Progenitor cell of endocrine pancreas (in vitro differentiated cells): ENCODE results near the gene CEP164. TPM values are rescaled to one million over a fixed set of nuclear protein-coding genes. Genes with fewer than 3 reads are reported as not detected.

Source experiments
- DNase-seq: peaks from one replicate; pipeline ENCODE4 v3.0.0; 2021; ENCODE audit warnings: low spot score; ENCODE audit not compliant: unreplicated experiment
- H3K27ac Mint-ChIP-seq: 2 replicates; pipeline ENCODE4 v1.8.0; 2021; ENCODE audit warnings: mild to moderate bottlenecking, moderate library complexity, mixed read lengths
- H3K27me3 Mint-ChIP-seq: 2 replicates; pipeline ENCODE4 v1.8.0; 2021; ENCODE audit warnings: mixed read lengths
- H3K36me3 Mint-ChIP-seq: 2 replicates; pipeline ENCODE4 v1.8.0; 2022; ENCODE audit warnings: mixed read lengths; ENCODE audit not compliant: insufficient read depth
- H3K4me1 Mint-ChIP-seq: 2 replicates; pipeline ENCODE4 v1.8.0; 2021; ENCODE audit warnings: low read depth, mixed read lengths
- H3K4me3 Mint-ChIP-seq: 2 replicates; pipeline ENCODE4 v1.8.0; 2021; ENCODE audit warnings: low read depth, mild to moderate bottlenecking, moderate library complexity, mixed read lengths
- H3K9me3 Mint-ChIP-seq: 2 replicates; pipeline ENCODE4 v1.8.0; 2021; ENCODE audit warnings: low read depth, mixed read lengths
- total RNA-seq: library from RNA; stranded (reverse); gene quantifications from 2 replicates; pipeline ENCODE4 v1.2.1, GENCODE V29; 2021
- TF ChIP-seq, protein P1 (sequence below): fragments of 200-600 bp; sonication (generic); IDR thresholded peaks from one replicate; pipeline ENCODE4 v1.5.0; 2021; ENCODE audit warnings: antibody characterized with exemption, mild to moderate bottlenecking; ENCODE audit not compliant: unreplicated experiment

Gene CEP164
- total RNA-seq, 1 donor from 2014 or later = 66.8 TPM

DNA sequence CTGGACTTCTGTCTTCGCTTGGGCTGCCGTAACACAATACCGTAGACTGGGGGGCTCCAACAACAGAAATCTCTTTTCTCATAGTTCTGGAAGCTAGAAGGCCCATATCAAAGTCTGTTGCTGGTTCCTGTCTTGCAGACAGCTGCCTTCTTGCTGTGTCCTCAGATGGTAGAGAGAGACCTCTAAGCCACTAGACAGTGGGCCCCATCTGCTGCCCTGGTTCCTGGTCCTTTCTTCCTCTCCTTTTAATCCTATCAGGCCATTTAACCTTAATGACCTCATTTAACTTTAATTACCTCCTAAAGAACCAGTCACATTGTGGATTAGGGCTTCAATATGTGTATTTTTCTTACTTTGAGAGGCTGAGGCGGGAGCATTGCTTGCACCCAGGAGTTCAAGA lies 9.4 kb downstream of the CEP164 start:
- Mint-ChIP-seq H3K4me1 (no peaks in the 10 kb centered on the region), H3K27me3 (no peaks in the 10 kb centered on the region), H3K4me3 (no peak overlapping the region), H3K9me3 (no peaks in the 10 kb centered on the region), H3K36me3 (peaks cover 10% of the 10 kb centered on the region), H3K27ac (no peak overlapping the region)
- DNase-seq = no peak
- TF ChIP-seq, protein P1, sequence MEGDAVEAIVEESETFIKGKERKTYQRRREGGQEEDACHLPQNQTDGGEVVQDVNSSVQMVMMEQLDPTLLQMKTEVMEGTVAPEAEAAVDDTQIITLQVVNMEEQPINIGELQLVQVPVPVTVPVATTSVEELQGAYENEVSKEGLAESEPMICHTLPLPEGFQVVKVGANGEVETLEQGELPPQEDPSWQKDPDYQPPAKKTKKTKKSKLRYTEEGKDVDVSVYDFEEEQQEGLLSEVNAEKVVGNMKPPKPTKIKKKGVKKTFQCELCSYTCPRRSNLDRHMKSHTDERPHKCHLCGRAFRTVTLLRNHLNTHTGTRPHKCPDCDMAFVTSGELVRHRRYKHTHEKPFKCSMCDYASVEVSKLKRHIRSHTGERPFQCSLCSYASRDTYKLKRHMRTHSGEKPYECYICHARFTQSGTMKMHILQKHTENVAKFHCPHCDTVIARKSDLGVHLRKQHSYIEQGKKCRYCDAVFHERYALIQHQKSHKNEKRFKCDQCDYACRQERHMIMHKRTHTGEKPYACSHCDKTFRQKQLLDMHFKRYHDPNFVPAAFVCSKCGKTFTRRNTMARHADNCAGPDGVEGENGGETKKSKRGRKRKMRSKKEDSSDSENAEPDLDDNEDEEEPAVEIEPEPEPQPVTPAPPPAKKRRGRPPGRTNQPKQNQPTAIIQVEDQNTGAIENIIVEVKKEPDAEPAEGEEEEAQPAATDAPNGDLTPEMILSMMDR = no peak

DNA sequence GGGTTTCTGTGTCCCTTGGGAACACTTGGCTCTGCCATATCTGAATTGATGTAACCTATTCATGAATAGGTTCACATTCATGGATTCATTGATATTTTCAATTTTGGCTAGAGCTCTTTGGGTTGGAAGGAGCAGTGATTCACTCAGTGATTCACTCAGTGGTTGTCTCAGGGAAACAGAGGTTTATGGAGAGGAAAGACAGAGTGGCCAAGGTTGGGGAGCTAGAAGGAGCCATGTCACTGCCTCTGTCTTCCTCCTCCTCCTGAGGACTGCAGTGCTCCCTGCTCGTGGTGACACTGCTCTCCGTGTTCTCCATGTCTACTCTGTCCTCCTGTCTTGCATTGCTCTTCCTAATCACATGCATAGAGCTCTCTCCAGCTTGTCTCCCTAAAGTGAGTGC lies 17.4 kb downstream of the CEP164 start:
- Mint-ChIP-seq H3K4me1 (no peaks in the 10 kb centered on the region), H3K9me3 (no peaks in the 10 kb centered on the region), H3K27me3 (no peaks in the 10 kb centered on the region), H3K4me3 (no peak overlapping the region), H3K36me3 (peaks cover 12% of the 10 kb centered on the region), H3K27ac (no peak overlapping the region)
- DNase-seq = no peak
- TF ChIP-seq, protein P1 = no peak

DNA sequence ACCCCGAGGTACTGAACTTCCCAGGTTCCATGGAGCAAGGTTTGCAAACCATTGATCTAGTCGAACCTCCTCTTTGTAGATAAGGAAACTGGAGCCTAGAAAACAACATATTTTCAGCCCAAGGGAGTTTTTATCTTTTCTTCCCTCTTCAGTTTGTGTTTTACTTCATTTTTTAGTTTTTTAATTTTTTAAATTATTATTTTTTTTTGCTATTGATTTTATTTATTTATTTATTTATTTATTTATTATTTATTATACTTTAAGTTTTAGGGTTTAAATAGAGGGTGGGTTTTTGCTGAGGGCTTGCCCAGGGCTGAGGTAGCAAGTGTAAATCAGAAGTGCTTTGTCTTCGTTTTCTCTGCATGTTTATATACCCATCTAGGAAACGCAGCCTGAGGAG lies 26.9 kb downstream of the CEP164 start:
- Mint-ChIP-seq H3K36me3 (peaks cover 14% of the 10 kb centered on the region), H3K4me1 (no peaks in the 10 kb centered on the region), H3K9me3 (no peaks in the 10 kb centered on the region), H3K27me3 (no peaks in the 10 kb centered on the region), H3K27ac (no peak overlapping the region), H3K4me3 (no peak overlapping the region)
- TF ChIP-seq, protein P1 = no peak
- no peak for DNase-seq

DNA sequence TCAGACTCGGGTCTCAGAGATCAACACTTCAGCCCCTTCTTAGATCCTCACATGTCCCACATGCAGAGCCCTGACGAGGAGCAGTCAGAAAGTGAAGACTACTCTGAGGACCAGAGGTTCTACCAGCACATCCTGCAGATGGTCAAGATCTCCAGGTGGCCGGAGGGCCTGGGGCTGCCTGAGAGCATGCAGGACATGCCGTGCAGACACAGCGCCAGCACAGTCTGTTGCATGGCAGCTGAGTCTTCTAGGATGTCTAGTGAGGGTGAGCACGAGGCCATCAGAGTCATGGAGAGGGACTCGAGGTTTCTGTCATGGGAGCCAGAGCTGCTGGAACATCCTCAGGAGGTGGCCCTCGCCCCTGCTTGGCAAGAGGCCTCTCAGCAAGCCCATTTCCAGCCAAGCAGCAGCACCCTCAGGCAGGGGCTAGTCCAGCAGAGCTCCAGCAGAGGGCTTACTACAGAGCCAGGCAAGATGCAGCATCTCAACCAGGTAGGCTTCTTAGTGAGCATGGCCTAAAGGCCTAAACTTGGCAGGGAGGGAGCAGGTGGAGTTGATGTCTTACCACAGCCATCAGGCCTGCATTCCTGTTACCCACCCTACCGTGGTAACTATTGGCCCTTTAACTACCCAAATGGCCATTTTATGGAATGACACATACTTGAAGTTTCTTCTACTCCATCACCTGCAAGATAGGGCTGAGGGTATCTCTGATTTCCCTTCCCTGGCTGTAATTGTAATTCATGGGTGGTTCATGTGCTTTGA lies 28.7 kb downstream of the CEP164 start:
- Mint-ChIP-seq H3K9me3 (no peaks in the 10 kb centered on the region), H3K27me3 (no peaks in the 10 kb centered on the region), H3K27ac (no peak overlapping the region), H3K4me1 (no peaks in the 10 kb centered on the region), H3K36me3 (peaks cover 14% of the 10 kb centered on the region), H3K4me3 (no peak overlapping the region)
- TF ChIP-seq, protein P1 = no peak
- no peak for DNase-seq

DNA sequence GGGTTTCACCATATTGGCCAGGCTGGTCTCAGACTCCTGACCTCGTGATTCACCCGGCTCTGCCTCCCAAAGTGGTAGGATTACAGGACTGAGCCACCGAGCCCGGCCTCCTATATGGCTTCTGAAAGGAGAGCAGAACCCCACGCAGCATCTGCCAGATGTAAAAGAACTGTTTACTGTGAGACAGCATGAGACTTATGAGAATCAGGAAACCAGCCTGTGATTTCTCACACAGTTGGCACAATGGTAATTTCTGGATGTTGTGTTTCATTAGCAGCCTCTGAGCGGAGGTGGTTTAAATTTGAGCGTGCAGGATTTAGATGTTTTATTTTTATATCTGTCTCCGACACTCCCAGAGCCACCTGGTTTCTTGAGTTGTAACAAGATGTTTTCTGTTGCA lies 33.8 kb downstream of the CEP164 start:
- Mint-ChIP-seq H3K9me3 (no peaks in the 10 kb centered on the region), H3K27me3 (no peaks in the 10 kb centered on the region), H3K36me3 (peaks cover 13% of the 10 kb centered on the region), H3K4me1 (no peaks in the 10 kb centered on the region), H3K4me3 (no peak overlapping the region), H3K27ac (no peak overlapping the region)
- TF ChIP-seq, protein P1 = no peak
- DNase-seq = no peak
